DMS79 (cell line): ENCODE data around the gene UBE4B.

ENCODE experiments used
- DNase-seq: peaks from one replicate; lab custom pipeline; 2025; lab: John Stamatoyannopoulos, UW

Gene UBE4B

DNA sequence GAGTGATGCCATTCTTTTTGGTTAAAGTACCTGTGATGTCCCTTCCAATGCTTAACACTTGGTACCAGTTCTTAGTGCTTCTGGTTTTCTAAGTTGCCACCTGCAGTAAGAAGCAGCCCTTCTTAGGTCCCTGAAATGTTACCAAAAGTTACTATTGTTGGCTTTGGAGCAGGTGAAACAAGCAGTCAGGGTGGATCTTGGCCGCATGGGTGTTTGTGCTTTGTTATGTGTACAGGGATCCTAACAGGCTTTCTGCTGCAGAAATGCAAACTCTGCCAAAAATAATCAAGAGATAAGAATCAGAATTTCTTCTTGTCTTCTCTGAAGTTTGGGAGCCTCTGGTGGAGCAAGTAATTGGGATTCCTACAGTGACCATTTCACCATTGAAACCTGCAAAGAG, 84.4 kb downstream of the UBE4B start:
- no peak for DNase-seq

DNA sequence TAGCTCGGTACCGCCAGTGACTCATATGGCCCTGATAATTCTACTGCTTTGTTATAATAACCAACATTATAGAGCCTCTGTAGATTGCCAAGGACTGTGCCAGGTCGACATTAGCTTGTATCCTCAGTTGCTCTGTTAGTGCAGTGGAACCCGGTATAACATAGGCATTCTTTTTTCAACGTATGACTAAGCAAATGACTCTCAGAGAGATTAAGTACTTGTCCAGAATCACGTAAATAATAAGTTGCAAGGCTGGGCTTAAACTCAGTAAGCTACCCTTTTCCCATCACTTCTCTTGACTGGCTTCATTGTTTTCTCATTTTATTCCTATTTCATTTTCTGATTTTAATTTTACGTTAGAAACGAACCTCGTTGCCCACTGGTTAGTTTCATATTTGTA, 85.1 kb downstream of the UBE4B start:
- DNase-seq = no peak

DNA sequence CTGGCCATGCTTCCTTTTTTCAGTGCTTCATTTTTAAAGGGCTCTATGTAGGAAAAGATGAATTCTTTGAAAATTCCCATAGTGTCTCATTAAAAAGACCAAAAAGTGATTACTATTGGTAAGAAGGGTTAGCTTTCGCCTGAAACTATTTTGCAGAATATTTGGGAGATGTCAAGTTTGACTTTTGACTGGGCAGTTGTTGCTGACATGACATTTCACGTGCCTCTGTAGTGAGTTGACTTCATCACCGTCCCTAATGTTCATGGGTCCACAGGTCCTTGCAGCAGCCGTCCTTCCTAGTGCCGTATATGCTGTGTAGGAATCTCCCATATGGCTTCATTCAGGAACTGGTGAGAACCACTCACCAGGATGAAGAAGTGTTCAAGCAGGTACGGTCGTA, 88.9 kb downstream of the UBE4B start:
- DNase-seq = no peak

DNA sequence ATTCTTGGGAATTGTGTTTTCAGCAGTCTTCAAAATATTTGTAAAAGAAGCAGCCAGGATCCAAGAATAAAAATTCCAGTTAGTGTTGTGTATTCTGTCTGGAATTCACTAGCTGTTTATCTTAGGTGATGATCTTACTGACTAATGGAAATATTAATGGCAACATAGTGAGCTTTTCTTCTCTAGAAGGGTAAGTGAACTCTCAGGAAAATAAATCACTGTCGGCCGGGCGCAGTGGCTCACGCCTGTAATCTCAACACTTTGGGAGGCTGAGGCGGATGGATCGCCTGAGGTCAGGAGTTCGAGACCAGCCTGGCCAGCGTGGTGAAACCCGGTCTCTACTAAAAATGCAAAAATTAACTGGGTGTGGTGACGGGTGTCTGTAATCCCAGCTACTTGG, 90.2 kb downstream of the UBE4B start:
- DNase-seq = no peak

DNA sequence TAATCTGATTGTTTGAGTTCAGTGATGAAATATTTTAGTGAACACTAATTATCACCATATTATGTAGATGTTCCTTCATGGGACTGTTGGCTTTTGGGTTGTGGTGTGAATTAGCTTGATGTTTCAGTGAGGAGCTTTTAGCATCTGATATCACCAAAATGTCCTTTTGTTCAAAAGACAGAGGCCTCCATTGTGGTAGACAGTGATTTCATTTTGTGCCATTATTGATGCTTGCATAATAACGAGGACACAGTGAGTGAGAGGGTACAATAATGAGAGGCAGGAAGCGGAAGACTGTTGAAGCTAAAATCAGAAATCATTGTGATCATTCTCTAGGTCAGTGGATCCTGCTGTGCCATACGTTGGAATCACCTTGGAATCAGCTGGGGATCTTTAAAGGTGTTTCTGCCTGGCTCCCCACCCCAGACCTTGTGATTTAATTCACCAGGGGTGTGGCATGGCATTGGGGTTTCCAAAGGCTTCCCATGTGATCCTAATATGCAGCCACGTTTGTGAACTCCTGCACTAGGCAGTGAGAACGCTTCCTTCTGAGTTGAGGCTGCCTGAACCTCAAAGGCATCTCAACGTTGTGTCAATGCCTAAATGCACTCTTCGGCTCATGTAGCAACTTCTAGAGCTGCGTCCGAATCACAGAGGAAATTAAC, 95.5 kb downstream of the UBE4B start:
- no peak for DNase-seq

DNA sequence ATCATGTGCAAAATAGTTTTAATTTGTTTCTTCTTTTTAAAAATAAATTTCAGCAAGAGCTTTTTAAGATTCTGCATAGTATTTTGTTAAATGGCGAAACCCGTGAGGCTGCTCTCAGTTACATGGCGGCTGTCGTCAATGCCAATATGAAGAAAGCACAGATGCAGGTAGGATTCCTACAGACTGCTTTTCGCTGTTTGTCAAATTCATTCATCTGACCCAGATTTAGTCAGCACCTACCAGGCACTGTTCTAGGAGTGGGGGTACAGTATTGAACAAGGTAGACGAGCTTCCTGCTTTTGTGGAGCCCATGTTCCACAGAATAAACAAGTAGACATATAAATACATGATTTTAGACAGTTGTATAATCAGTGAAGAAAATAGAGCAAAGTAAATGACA, 99.6 kb downstream of the UBE4B start:
- DNase-seq = no peak

DNA sequence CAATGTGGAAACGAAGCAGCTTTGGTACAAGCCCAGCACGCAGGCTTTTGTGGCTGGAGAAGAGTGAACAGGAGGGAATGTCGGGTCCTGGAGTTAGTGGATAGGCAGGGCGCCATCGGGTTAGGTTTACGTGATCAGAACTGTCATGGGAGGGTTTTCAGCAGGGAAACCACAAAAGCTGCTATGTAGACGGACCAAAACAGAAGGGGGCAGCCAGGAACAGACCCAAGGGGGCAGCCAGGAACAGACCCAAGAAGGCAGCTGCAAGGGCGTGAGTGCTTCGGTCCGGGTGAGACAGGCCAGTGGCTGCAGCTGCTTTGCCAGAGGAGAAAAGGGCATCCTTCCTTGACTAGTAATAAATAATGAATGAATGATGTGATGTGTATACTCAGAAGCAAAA, 100.1 kb downstream of the UBE4B start:
- no peak for DNase-seq

DNA sequence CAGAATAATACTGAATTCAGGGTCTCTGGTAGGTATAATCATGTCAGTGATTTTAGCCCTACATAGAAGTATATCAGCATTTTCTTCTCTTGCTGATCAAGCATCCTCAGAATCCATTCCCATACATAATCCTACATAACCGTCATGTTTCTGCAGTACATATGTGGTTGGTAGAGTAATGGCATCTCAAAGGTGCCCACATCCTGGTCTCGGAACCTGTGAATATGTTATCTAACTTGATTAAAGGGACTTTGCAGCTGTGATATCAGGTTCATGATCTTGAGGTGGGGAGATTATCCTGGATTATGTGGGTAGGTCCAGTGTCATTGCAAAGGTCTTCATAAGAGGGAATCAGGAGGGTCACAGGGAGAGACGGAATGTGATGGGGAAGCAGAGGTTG, 108.2 kb downstream of the UBE4B start:
- DNase-seq = no peak

DNA sequence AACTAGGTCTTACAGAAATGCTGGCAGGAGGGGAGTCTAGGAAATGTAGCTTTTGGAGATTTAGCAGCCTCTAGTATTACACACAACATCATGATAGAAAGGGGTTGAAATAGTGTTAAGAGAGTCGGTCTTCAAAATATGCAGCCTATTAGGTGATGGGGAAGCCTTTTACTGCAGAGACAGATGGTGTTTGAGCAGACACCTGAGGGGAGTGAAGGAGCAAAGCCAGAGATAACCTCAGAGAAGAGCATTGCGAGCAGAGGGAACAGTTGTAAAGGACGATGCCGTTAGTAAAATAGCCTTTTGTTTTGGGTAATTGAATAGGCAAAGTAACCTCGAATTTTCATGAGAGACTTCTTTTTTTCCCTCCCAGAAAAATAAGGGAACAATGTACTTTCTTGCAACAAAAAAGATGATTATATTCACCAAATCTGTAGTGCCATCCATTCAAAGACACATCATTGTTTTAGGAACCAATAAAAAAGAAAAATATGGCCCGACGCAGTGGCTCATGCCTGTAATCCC, 111.3 kb downstream of the UBE4B start:
- no peak for DNase-seq

DNA sequence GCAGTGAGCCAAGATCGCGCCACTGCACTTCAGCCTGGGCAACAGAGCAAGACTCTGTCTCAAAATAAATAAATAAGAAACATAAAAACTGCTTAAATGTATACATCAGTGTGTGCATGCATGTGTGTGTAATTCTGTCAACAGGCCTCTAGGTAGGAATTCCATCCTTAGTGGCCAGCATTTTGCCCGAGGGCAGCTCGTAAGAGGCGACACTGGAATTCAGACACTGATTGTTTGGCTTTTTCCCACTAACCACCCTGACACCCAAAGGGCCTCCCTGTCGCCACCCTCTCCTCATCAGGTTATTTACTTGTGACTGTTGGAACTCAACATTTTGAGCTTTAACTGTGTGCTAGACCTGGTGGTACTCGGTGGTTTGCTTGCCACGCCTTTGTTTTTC, 113.6 kb downstream of the UBE4B start:
- DNase-seq = no peak

DNA sequence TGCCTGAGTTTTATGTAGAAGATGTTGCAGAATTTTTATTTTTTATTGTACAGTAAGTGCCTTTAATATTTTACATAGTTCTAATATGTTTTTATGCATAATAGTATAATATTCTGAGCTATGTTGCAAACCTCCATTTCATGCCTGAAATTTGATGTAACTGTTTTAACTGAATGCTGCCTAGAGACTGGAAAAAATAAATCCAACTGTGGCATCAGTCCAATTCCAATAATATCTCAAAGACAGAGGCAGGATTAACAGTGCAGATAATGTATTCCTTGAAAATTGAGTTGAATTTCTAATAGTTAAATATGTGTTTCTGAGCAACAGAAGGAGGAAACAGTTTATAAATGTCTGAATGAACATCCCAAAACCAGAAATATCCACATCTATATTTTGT, 116.5 kb downstream of the UBE4B start:
- no peak for DNase-seq

DNA sequence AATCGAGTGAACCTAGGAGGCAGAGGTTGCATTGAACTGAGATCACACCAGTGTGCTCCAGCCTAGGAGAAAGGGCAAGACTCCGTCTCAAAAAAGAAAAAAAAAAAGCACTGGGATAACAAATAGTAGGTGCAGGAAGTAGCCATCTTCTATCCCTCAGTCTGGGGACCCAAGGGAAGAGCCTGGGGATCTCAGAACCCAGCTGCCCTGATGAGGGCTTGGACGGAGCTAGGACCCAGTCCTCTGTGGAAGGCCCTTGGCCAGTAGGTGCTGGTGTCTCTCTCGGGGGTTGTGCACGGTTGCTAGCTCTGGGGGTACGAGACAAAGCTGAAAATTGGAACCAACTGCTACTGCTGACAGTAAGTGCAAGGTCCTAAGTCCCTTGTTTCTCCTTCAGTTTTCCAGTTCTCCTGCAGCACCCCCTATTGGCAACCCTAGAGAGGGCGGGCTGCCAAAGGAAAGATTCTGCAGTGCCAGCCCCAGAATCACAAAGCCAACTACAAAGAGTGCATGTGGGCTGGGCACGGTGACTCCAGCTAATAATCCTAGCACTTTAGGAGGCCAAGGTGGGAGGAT, 120.0 kb downstream of the UBE4B start:
- no peak for DNase-seq

DNA sequence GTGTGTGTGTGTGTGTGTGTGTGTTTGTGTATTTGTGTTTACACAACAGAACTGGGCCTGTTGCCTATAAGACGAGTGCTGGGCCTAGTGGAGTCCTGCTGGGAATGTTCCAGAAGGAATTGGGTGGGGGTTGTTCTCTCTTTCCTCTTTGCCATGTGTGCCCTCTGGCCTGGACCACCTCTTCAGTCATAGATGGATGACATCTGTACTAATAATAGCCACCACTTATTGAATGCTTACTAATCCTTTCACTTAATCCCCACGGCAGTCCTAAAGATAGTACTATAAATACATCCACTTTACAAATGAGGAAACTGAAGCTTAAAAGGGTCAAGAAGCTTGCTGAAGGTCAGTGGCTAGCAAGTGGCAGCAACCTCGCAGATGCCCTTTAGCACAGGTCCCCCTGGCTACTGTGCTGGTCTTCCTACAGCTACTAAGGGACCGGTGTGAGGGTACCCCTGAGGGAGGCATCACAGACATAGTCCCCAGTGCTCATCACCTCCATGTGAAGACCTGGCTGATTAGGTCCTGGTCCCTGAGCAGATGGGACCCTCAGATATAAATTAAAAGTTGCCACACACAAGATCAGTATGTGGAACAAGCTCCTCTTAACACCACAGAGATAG, 122.4 kb downstream of the UBE4B start:
- DNase-seq = no peak

DNA sequence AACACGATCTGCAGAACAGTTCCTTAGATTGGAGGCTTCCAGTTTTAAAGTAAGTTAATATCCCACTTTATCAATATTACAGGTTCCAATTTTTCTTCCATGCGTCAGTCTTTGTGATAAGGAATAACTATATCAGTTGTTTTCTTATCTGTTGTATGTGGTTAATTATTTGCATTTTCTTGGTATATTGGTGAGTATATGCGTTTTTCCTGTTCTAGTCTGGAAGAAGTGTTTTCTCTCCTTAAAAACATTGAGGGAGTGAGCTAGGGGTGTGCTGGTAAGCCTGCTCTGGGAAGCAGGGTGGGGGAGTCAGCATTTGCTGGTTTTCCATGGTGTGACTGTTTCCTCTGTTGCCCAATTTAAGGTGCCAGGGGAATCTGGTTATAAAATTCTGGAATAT, 127.4 kb downstream of the UBE4B start:
- DNase-seq = no peak

DNA sequence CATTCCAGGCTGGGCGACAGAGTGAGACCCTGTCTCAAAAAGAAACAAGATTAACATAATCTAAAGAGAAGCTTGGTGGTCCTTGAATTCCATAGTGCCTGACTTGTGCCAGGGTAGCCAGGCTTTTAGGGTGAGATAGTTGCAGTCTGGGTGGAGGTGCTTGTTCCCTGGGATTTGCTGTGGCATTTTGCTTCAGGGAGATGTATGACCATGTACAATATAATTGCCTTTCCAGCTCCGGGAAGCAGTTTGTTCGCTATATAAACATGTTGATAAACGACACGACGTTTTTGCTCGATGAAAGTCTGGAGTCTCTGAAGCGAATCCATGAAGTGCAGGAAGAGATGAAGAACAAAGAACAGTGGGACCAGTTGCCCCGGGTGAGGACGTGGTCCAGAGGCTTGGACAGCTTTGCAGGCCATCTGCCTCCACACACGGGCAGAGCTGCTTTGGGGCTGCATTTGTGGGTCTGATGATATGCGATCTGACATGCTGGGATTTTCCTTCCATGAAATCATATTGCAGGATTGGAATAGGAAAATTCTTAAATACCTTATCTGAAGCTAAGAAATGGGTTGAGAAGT, 128.2 kb downstream of the UBE4B start:
- no peak for DNase-seq

DNA sequence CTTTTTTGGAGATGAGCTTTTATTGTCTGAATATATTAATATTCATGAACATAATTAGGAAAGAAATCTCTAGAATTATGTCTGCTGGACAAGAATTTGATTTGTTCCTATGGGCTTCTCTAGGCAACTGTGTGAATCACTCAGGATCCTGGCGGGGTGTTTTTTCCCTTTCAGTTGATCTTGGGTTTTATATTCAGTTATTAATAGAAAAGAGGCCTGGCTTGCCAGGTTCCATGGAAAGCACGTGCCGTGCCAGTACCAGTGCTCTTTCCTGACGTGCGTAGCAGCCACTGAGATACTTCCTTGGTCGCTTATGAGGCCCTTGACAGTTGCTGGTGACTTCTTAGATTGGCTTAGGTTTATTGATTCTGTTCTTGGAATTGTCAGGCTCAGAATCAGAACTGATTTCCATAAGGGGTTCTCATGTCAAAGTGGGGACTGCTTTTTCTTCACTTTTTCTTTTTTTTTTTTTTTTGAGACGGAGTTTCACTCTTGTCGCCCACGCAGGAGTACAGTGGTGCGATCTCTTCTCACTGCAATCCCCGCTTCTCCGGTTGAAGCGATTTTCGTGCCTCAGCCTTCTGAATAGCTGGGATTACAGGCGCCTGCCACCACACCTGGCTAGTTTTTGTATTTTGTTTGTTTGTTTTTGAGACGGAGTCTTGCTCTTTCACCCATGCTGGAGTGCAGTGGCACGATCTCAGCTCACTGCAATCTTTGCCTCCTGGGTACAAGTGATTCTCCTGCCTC, 129.0 kb downstream of the UBE4B start:
- no peak for DNase-seq

DNA sequence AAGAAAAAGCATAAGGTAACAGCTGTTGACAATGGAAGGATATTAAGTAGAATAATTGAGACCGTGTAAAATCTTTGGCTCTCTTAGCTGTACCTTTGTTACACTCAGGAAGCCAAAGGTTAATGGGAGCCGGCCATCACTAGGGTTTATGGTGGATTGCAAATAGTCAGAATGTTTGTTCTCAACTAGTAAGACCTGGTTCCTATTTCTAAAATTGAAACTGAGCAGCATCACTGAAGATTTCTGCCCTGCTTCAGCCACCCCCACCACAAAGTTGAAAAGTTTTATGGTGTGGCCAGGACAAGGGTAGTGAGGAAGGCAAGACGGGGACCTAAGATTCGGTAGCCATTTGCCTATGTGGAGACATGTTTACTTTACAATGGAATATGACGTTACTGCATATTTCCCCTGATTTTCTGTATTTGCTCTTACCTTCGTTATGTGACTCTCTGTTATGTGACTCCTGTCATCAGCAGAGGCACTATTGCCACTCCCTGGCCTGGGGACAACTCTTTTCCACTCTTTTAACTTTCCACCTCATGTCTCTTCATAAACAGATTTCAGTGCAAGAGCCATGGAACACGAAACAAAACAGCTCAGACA, 136.3 kb downstream of the UBE4B start:
- no peak for DNase-seq

DNA sequence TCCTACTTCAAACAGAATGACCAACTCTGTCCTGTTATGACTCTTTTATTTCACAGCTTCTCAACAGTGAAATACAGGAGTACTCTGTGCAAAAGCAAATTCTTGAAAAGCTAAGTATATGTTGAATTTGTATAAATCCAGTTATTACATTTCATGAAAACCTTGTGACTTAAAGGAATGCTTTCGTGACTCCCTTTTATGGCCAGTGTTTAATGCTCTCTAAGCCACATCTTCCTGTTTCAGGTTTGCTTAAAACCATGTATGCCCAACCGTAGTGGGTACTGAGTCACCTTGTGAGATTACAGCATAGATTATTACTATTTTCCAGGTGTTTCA, 137.4 kb downstream of the UBE4B start:
- no peak for DNase-seq

DNA sequence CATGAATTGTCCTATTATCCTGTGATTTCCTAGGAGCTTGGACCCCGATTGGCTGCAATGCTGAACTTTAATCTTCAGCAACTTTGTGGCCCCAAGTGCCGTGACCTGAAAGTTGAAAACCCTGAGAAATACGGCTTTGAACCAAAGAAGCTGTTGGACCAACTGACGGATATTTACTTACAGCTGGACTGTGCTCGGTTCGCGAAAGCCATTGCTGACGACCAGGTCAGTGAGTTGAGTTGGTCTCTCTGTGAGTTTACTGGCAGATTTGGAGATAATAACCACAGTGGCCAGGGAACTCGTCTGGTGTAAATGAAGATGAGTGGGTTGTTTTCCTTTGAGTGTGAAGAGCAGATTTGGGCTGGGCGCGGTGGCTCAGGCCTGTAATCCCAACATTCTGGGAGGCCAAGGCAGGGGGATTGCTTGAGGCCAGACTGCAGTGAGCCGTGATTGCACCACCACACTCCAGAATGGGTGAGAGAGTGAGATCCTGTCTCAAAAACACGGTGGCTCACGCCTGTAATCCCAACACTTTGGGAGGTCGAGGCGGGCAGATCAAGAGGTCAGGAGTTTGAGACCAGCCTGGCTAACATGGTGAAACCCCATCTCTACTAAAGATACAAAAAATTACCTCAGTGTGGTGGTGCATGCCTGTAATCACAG, 138.5 kb downstream of the UBE4B start:
- DNase-seq = no peak

DNA sequence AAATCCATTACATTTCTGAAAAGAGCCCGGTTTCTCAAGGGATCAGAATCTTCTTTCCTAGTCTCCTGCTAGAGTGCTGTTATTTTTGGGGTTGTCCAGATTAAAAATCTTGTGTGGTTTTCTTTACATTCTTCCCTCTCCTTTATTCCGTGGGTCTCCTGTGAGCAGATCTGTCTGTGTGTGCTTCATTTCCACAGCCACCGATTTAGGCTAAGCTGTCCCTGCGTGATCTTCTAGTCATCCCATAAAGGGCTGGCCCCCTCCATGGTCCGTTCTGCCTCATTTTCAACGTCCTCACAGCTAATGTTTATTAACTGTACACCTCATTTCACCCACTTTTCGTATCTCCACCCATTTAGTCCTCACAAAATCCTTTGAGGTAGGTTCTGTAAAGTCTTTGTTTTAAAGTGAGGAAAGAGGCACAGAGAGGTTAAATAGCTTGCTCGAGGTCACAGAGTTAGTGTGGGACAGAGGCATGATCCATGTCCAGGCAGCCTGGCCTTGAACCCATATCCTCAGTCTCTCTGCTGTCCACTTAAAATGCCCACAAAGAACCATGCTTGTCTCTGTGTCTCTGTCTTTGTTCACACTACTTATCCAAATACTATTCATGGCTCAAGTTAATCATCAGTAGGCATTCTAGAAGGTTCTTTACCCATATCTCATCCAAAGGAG, 139.4 kb downstream of the UBE4B start:
- no peak for DNase-seq

DNA sequence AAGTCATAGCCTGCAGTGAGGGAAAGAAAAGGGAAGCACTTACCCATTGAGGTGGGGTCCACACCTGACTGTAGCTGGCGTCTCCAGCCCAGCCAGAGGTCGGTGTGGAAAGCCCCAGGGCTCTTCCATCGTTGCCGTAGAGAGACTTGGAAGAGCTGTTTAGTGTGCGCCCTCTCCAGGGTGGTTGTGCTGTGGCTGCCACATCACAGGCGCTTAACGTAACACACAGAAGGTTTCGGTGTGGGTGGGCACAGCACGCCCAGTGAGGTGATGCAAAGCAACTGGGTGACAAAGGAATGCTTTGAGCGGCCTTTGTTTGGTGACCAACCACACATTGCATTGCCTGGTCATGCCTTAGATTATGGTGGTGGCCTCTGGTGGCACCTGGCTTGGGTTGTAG, 140.8 kb downstream of the UBE4B start:
- no peak for DNase-seq
